ENCODE measurements around the gene DNAJB6.
A peak's percentile ranks its signal among the peaks of the same experiment; 100 is the strongest.

The DNAJB6 gene

GRCh38 chr7:157430721-157431120, 93.9 kb downstream of the DNAJB6 start:
- no peak for DNase-seq

GRCh38 chr7:157431173-157431950, 94.6 kb downstream of the DNAJB6 start:
- DNase-seq: peak in 1 of 2 experiments; percentile 17

- DNase-seq: no peak
These were observed 95.2 kb downstream of the DNAJB6 start for GRCh38 chr7:157431951-157432540.

GRCh38 chr7:157432541-157432956, 95.7 kb downstream of the DNAJB6 start:
- peak; percentile 84 to 90 for DNase-seq

GRCh38 chr7:157432957-157433576, 96.3 kb downstream of the DNAJB6 start:
- DNase-seq: peak; percentile 58 to 77

GRCh38 chr7:157433628-157434027, 96.8 kb downstream of the DNAJB6 start:
- DNase-seq: no peak

- no peak for DNase-seq
These were observed 97.4 kb downstream of the DNAJB6 start for GRCh38 chr7:157434231-157434630.

GRCh38 chr7:157434701-157435100, 97.9 kb downstream of the DNAJB6 start:
- DNase-seq: no peak

- DNase-seq: no peak
These were observed 99.3 kb downstream of the DNAJB6 start for GRCh38 chr7:157436076-157436475.

- no peak for DNase-seq
These were observed 100.1 kb downstream of the DNAJB6 start for GRCh38 chr7:157436763-157437480.

GRCh38 chr7:157437519-157438061, 100.8 kb downstream of the DNAJB6 start:
- DNase-seq: no peak

- no peak for DNase-seq
These were observed 101.6 kb downstream of the DNAJB6 start for GRCh38 chr7:157438121-157439025.

- no peak for DNase-seq
These were observed 102.3 kb downstream of the DNAJB6 start for GRCh38 chr7:157439149-157439548.

- no peak for DNase-seq
These were observed 103.0 kb downstream of the DNAJB6 start for GRCh38 chr7:157439761-157440160.

GRCh38 chr7:157440346-157441022, 103.7 kb downstream of the DNAJB6 start:
- no peak for DNase-seq

- no peak for DNase-seq
These were observed 104.2 kb downstream of the DNAJB6 start for GRCh38 chr7:157441023-157441399.

- no peak for DNase-seq
These were observed 105.7 kb downstream of the DNAJB6 start for GRCh38 chr7:157442456-157442855.

GRCh38 chr7:157442993-157443831, 106.4 kb downstream of the DNAJB6 start:
- DNase-seq: no peak

GRCh38 chr7:157444011-157444842, 107.4 kb downstream of the DNAJB6 start:
- no peak for DNase-seq

GRCh38 chr7:157444843-157445135, 108.0 kb downstream of the DNAJB6 start:
- DNase-seq: no peak

All from NCI-H187 (cell line).